8988T (cell line): Measurements from ENCODE around the gene STMP1.
"Not testable (repeated sequence)": the region's sequence is repeated elsewhere in the genome, so short reads cannot be mapped to it uniquely, and the experiment has no call there.

ENCODE experiments used
- DNase-seq: peaks from one replicate; pipeline ENCODE4 v3.0.0; 2011

Gene STMP1

DNA sequence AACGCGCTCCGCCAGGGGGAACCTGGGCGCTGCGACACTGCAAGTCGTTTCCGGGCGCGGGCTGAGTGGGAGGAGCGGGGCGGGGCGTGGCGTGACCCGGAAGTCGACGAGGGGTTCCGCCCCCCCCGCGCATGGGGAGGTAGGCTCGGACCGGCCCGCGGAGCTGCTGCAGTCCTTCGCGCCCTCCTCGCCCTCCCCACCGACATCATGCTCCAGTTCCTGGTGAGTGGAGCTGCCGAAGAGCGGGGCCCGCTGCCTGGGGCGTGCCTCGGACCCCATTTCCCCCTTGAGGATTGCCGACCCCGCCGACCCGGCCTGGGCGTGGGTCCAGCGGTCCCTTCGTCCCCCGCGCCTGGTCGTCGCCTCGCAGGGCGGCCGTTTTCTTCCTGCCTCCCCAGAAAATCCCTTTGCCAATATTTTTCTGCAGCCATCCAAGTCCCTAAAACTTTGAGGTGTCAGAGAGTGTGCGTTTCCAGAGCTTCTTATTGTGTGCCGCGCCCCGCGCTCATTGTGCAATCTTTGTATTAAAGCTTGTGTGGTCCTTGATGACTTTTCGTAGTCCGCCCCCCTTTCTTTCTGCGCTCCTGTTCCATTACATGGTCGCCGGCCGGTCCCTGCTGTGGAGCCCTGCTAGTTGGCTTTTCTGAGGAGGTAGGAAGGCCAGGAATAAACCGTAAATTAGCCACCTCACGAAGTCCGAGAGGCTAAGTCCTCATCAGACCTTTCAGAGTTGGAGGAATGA, at the start of gene STMP1:
STMP1 (plus strand) TSS at position 142 of the 742 bp plus-strand sequence.
- DNase-seq, result peak; percentile 61

DNA sequence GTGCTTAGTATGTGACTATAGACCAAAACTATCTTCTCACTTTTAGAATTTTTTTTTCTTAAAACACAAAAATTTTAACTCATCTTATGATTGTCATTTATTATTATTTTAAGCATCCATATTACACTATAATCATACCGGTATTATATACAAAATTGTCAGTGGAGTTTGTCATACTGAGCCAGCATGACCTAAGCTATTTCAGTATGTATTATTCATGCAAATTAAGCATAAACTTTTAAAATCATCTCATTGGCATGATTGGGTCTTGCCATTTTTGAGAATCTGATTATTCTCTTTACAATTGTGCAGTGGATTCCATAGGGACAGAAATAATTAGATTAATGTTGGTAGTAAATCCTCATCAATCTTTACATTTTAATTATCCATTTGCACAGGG, 46.2 kb upstream of the STMP1 start:
- DNase-seq, result no peak

DNA sequence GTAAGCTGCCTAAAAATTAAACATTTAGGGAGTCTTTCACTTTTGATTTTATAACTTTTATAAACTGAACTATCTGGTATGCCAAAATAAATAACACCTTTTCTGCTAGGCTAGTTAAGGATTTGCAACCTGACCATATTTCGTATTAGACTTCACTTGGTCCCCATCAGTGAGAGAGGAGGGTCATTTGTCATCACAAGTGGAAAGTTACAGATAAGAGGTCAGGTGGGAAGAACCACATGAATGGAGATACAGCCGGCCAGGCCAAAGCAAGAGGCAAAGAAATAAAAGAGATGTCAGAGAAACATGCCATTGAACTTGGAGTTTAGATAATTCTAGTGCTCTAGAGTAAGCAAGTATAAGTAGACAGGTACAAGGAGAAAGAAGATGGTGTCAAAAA, 44.5 kb upstream of the STMP1 start:
- no peak for DNase-seq

DNA sequence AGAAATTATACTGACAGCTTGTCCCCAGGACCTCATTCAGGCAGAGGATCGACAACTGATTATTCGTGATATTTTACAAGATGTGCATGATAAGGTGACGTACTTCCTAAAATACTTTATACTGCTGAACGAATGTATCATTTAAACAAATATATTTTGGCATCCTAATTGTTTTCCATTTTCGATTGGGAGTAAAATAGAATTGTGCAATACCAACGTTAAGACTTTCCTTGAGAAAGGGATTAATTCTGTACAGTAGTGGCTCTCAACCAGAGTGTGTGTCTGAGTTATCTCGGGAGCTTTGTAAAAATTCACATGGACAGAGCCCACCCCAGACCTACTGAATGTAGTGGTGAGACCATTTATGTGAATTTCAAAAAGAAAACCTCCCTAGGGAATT, 43.8 kb upstream of the STMP1 start:
- DNase-seq, result no peak

DNA sequence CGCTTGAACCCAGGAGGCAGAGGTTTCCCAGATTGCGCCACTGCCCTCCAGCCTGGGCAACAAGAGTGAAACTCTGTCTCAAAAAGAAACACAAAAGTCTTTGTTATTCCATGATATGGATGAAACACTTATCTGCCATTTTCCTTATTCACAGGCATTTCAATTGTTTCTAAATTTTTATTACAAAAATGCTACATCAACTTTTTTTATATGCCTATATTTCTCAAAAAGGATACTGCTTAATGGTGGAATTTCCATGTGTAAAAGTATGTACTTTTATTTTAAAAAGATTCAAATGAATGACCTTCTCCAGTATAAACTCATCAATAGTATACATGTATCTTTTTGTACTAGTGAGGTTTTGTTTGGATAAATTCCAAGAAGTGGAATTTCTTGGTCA, 41.9 kb upstream of the STMP1 start:
- DNase-seq, result no peak

DNA sequence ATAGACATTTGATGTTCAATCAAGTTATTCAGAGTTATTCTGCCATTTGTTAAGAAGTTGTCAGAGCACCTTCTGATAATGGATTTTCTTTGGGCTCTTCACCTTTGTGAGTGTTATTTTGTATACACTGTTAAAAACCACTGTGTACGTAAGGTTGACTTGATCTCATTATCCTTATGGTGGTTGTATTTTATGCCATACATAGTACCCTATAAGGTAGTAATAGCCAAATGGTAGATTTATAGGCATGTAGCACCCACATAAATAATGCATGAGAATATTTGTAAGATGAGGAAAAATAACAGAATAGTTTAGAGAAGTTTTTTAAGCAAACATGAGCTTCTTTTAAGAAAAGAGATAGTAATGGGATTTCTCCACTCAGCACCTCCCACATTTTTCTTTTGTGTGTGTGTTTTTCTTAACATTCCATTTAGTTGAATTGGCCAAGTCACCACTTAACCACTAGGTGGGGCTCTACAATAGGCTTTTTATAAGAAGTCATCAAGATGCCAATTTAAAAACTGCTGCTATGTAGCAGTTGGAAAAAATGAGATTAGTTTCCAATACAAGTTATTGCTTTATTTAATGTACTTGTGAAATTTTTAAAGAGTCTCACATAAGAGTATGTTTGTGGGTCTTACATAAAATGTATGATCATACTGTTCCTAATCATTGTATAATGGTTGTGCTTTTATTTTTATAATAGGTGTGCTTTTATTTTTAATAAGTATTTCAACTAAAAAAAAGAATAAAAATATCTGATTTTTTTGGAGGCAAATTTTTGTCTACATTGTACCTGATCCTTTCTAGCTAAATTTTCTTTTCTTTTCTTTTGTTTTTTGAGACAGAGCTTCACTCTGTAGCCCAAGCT, 41.1 kb upstream of the STMP1 start:
- DNase-seq, result no peak

DNA sequence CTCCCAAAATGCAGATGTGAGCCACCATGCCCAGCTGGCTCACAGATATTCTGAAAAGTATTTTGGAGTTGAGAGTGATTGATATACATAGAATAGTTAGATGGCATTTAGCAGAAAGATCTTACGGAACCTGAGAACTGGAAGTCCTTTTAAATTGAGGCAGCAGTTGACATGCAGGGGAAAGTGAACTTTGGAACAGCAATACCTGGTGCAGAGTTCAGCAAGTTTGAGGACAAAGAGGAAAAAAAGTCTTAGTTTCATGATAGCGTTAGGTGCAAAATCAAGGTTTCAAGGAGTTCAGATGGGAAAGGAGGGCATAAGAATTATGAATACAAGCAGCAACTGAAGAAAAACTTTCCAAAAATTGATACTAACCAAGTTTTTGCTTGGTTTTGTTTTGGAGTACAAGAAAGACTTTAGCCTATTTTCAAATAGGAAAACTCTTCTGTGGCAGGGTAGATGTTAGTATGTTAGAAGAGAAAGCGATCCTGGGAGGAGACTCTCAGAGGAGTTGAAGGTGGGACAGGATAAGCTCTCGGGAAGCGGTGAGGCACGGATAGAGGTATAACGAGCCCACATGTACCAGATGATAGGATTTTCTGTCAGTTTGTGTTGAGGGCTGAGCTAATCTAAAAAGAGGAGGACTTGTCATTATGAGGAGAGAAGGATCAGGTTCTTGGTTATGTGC, 28.0 kb upstream of the STMP1 start:
- DNase-seq, result no peak

DNA sequence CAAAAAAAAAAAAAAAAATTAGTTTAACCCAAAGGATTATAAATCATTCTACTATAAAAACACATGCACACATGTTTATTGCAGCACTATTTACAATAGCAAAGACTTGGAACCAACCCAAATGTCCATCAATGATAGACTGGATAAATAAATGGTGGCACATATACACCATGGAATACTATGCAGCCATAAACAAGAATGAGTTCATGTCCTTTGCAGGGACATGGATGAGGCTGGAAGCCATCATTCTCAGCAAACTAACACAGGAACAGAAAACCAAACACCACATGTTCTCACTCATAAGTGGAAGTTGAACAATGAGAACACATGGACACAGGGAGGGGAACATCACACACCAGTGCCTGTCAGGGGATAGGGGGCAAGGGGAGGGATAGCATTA, 22.6 kb upstream of the STMP1 start:
- DNase-seq, result not testable (repeated sequence)

DNA sequence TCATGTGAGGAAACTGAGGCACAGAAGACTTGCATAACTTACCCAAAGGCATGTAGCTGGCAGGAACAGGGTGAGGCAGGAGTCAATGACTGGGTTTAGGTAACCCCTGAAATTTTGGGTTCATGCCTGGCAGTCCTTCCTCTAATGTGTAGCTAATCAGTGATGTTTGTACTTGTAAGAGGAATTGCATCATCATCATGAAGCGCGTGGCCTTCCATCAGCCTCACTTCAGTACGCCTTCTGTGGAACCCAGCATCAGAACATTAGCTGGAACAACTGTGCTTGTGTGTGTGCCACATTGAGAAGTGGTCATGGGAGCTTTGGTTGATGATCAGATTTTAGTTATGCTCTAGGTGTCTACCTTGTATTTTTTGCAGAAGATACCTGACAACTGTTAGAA, 18.2 kb upstream of the STMP1 start:
- DNase-seq, result no peak

DNA sequence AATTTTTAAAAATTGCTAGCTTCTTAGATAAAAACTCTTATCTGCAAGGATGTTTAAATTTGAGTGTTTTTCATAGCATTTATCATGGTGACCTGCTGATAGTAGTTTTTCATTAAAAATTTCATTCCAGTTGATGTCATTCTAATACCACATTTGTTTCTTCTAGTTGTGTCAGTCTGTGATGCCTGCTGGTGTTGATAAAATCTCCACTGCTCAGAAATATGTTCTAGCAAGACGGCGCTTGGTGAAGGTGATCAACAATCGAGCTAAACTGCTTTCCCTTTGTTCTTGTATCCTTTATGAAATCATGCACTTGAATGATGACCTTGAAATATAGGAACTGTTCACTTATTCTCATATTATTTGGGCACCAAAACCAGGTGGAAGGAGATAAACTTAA, 17.6 kb upstream of the STMP1 start:
- no peak for DNase-seq

DNA sequence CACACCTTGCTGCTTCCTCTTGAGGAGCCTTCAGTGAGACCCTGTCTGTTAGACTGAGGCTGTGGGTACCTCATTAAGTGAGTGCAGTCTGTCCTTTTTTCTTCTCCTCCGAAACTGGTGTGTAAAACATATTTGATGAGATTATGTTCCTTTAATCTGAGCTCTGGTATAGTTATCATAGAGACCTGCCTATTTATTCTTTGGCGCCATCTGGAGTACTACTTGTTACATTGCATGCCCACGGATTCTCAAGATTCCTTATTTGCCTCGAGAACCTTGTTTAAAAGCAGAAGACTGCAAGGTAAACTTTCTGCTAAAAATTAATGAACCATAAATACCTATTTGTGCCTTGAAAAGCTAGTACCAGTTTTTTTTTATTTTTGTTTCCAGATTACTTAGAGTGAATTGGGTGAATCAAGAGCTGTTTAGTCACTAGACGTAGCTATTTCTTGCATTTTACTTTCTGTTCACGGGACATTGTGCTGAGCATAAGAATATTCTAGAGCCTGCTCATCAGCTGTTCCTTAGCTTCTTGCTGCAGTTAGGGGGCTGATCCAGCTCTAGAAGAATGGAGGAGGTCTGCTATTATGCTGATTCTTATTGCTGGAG, 16.9 kb upstream of the STMP1 start:
- no peak for DNase-seq

DNA sequence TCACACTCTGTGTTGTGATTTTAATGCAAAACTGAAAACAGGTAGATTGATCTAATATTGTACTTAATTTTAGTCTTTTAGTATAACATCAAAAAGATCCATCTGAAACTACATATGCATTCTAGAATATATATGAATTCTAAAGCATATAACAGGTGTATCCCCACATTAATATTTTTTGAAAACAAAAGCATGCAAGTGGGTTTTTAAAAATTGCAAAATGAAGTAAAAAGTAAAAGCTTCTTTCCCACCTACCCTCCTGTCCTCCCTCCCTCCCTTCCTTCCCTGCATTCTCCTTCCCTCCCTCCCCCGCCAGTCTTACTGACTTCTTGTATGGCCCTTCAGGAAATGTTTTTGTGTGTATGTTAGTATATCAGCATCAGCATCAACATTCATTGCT, 14.6 kb upstream of the STMP1 start:
- DNase-seq, result no peak

DNA sequence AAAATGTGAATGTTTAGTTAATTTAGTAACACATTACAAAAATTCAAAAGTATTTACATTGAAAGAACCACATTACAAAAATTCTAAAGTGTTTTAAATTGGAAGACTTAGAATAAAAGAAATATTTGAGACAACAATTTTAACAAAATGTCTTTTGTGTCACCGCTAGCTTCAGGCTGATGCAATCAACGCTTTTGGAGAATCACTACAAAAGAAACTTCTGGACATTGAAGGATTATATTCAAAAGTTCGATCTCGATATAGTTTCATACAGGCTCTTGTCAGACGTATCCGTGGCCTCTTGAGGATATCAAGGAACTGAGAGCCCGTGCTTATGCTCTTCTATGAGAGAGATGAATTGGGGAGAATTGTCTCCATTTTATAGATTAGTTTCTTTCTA, 14.1 kb upstream of the STMP1 start:
- no peak for DNase-seq

DNA sequence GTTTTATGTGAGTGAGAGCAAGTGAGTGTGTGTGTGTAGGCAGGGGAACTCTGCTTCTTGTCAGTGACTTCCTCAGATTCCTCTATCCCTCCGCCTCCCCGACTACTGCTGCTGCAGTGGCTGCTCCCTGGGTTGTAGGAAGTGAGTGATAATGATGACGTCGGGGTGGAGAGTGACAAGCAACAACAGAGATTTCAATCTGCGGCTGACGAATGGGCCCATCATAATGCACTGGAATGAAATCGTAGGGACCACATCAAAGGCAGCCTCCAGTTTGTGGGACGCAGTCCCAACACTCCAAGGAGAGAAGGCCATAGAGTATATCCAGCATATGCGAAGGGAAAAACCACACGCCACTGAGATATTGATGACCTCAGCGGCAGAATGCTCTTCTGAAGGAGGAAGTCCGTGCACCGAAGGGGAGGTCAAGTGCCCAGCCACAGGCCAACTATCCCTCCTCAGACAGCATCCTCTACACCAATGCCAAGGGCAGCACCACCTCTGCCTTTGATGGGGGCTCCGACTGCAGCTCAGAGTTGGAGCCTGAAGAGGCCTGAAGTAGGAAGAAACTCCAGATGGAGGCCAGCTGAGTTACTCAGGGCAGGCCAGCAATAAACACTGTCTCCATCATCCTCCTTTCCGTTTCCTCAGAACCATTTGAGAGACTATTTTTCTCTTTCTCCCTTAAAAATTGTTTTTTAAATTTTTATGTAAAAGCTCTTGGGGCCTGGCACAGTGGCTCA, 11.3 kb upstream of the STMP1 start:
- no peak for DNase-seq

DNA sequence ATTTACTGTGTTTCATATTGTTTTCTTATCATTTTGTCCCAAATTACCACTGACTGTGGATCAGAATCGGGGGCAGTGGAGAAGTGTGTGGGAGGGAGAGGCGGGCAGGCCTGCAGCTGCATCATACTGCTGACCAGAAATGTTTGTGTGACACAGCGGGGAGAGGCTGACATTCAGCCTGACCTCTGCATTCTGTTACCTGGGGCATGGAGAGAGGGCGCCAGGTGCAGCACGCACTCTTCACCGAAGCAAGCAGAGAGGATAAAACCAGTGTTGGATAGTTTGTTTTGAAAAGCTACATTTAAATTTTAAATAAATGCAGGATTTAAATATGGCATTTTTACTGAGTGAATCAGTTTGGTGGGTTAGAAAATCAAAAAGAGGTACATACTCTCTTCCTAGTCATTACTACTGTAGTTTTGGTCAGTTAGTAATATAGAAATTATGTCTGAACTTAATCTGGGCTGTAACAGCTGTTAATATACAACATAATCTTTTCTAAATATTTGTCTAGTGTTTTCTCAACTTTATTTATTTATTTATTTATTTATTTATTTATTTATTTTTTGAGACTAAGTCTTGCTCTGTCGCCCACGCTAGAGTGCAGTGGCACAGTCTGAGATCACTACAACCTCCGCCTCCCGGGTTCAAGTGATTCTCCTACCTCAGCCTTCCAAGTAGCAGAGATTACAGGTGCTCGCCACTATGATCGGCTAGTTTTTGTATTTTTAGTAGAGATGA, 8.8 kb upstream of the STMP1 start:
- DNase-seq, result no peak

DNA sequence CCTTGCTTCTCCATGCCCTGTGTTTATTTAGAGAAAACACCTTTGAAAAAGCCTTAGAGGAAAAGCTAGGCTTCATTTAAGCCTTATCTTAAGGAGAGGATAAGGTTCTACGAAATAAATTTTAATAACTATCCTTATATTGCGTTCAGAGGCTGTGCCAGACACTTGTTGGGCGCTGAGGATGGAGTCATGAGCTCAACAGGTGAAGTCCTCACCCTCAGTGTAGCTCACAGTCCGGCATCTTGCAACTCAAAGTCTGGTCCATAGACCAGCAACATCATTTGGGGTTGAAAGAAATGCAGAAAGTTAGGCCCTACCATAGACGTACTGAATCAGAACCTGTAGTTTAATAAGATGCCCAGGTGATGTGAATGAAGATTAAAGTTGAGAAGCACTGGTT, 3.8 kb upstream of the STMP1 start:
- DNase-seq, result no peak

DNA sequence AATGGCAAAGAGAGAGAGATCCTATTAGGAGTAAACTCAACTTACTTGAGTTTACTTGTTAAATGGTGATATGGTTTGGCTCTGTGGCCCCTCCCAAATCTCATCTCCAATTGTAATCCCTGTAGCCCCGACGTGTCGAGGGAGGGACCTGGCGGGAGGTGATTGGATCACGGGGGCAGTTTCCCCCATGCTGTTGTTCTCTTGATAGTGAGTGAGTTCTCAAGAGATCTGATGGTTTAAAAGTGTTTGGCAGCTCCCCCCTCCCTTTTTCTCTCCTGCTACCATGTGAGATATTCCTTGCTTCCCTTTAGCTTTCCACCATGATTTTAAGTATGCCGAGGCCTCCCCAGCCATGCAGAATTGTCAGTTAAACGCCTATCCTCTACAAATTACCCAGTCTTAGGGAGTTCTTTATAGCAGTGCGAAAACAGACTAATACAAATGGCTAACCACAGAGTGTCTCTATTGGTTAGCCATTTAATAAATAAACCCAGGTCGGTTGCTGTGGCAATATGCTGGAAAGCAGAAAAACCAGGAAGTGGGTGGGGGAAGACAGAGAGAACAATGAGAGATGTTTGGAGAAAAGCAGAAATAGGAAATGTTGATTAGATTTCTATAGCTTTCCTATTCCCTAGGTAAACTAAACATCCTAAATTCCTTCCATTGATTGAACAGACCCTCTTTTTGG, 3.0 kb upstream of the STMP1 start:
- no peak for DNase-seq

DNA sequence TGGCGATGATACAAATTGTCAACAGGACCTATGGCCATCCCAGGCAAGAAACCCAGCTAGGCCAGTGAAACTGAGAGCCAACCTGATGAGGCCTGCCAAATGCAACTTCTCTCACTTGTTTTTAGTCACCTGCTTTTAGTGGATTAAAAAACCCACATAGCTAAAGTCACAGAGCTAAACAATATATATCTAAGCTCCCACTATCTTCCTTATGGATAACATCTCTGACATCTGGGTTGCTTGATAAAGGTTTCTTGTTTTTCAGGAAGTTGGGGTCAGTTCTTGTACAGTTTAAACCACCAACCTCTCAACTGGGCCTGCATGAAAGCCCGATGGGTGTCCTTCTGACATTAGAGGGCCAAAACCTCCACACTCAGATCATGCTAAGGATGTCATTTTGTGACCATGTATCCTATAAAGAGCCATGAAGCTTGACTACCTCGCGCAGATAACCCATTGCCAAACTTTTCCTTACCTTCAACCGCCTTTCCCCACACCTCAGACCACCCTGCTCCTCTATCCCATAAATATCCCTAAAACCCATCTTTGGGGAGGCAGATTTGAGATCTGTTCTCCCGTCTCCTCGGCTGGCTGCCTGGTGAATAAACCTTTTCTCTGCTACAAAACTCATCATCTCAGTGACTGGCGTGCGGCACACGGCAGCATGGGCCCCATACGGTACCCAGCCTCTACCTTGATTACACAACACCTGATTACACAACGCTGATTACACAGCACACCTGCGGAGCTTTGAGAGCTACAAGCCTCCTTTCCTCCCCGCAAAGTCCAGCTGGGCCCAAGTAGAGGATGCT, 797 bp upstream of the STMP1 start:
- DNase-seq, result no peak

DNA sequence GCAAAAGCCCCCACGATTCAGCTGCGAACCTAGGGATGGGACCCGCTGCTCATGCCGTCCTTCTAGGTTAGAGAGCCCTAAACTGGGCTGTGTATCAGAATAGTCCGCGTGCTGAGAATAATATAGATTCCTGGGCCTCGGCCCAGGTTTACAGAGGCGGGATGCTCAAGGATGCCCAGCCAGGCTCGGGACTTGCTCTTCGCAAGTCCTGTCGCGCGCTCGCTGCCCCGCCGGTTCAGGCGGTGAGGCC, 266 bp upstream of the STMP1 start:
- no peak for DNase-seq

DNA sequence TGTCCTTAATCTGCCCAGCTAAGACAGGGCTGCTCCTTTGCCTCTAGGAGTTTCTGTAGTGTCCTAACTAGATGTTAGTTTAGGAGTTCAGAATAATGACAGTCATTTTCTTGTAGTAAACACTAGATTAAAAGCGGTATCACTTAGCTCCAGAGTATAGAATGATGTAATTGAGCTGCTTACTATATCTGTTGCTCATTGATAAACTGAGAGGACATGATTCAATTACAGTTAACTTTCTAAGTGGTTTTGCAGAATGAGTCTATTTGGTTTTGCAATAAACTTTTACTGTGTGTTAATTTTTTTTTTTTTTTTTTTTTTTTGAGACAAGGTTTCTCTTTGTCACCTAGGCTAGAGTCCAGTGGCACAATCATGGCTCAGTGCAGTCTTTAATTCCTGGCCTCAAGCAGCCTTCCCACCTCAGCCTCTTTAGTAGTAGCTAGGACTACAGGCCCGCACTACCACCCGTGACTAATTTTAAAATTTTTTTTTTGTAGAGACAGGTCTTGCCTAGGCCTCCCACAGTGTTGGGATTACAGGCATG, 1.8 kb downstream of the STMP1 start:
- no peak for DNase-seq
